B cell (primary cell): Measurements from ENCODE around the gene ACADL. TPM values are rescaled to one million over a fixed set of nuclear protein-coding genes. Genes with fewer than 3 reads are reported as not detected.

ENCODE experiments used
- ATAC-seq: fragments of 200-7000 bp; cut with Tn5 transposase; one replicate; pipeline ENCODE4 v1.10.0; 2021; ENCODE audit warnings: low read depth, mild to moderate bottlenecking, moderate number of reproducible peaks, moderate library complexity
- CTCF ChIA-PET: fragments of 350-600 bp; sonication (Branson Sonifier 250); formaldehyde crosslinking; loops from one replicate; lab custom pipeline; 2021; ENCODE audit warnings: antibody characterized with exemption, inconsistent platforms; lab: Charles Lee
- POLR2A ChIA-PET: fragments of 350-600 bp; sonication (Branson Sonifier 250); formaldehyde crosslinking; loops from one replicate; lab custom pipeline; 2021; ENCODE audit warnings: antibody characterized with exemption; lab: Charles Lee
- DNase-seq: peaks from one replicate; pipeline ENCODE4 v3.0.0; 2013
- H2AFZ ChIP-seq: 2 replicates; pipeline ENCODE4 v1.6.1; 2012; ENCODE audit warnings: mild to moderate bottlenecking, low read depth, low read length; ENCODE audit not compliant: insufficient read depth, poor library complexity, severe bottlenecking
- H3K27ac ChIP-seq, 2 donors: 1 replicate in 1 of 2; 2 replicates in 1 of 2; pipeline ENCODE4 v1.5.1; 2012 to 2013; ENCODE audit warnings: low read length in 2 of 2, mild to moderate bottlenecking in 2 of 2, moderate library complexity in 1 of 2
- H3K27me3 ChIP-seq, 4 experiments: fragments of 200-600 bp in 1 of 4; sonication (generic) in 1 of 4; replicated peaks in 1 of 4; 1 replicate in 2 of 4; 2 replicates in 2 of 4; pipeline versions ENCODE4 v1.6.1 to v1.7.0; 2013 to 2016; ENCODE audit warnings: low read length in 3 of 4, mild to moderate bottlenecking in 2 of 4, mixed read lengths in 1 of 4, moderate library complexity in 1 of 4; ENCODE audit not compliant: insufficient read depth in 4 of 4, control insufficient read depth in 3 of 4; ENCODE audit errors: control extremely low read depth in 1 of 4
- H3K36me3 ChIP-seq, 2 experiments: replicated peaks in 1 of 2; 1 replicate in 1 of 2; 2 replicates in 1 of 2; pipeline versions ENCODE4 v1.6.1 to v1.7.1; 2013; ENCODE audit warnings: low read length in 1 of 2; ENCODE audit not compliant: insufficient read depth in 2 of 2, control insufficient read depth in 1 of 2; ENCODE audit errors: control extremely low read depth in 1 of 2, extremely low read depth in 1 of 2
- H3K4me1 ChIP-seq, 2 donors: fragments of 200-600 bp in 1 of 2; sonication (generic) in 1 of 2; 1 replicate in 1 of 2; 2 replicates in 1 of 2; pipeline versions ENCODE4 v1.5.1 to v1.6.1; 2013 to 2017; ENCODE audit warnings: low read length in 2 of 2; ENCODE audit not compliant: control insufficient read depth in 2 of 2, insufficient read depth in 2 of 2
- H3K4me2 ChIP-seq: replicated peaks from 2 replicates; pipeline ENCODE3; 2012; ENCODE audit warnings: mild to moderate bottlenecking, low read depth, low read length; ENCODE audit not compliant: poor library complexity, severe bottlenecking
- H3K4me3 ChIP-seq, 5 experiments: fragments of 200-600 bp in 1 of 5; sonication (generic) in 1 of 5; 1 replicate in 3 of 5; 2 replicates in 2 of 5; pipeline versions ENCODE4 v1.5.1 to v1.7.0; 2011 to 2016; ENCODE audit warnings: low read length in 4 of 5, mild to moderate bottlenecking in 4 of 5, low read depth in 2 of 5, control low read depth in 1 of 5, moderate library complexity in 1 of 5; ENCODE audit not compliant: insufficient read depth in 1 of 5; ENCODE audit errors: control extremely low read depth in 1 of 5, extremely low read depth in 1 of 5
- H3K79me2 ChIP-seq: fragments of 200-600 bp; sonication (generic); one replicate; pipeline ENCODE4 v1.6.0; 2016; ENCODE audit warnings: low read length; ENCODE audit not compliant: control insufficient read depth, insufficient read depth
- H3K9ac ChIP-seq: fragments of 200-600 bp; sonication (generic); 2 replicates; pipeline ENCODE4 v1.6.1; 2017; ENCODE audit warnings: mild to moderate bottlenecking, low read length, moderate library complexity
- H3K9me3 ChIP-seq, 3 donors: one replicate each; pipeline versions ENCODE4 v1.6.1 to v1.7.1; 2013; ENCODE audit warnings: low read length in 2 of 3; ENCODE audit not compliant: control insufficient read depth in 2 of 3, insufficient read depth in 1 of 3; ENCODE audit errors: control extremely low read depth in 1 of 3
- H4K20me1 ChIP-seq: 2 replicates; pipeline ENCODE4 v1.6.0; 2012; ENCODE audit warnings: mild to moderate bottlenecking, low read length; ENCODE audit not compliant: insufficient read depth, control insufficient read depth, poor library complexity, severe bottlenecking
- H3K27ac Mint-ChIP-seq: one replicate; pipeline ENCODE4 v1.8.0; 2021; ENCODE audit warnings: mixed read lengths
- H3K27me3 Mint-ChIP-seq: one replicate; pipeline ENCODE4 v1.8.0; 2021; ENCODE audit warnings: mixed read lengths
- H3K4me1 Mint-ChIP-seq: one replicate; pipeline ENCODE4 v1.8.0; 2021; ENCODE audit warnings: mixed read lengths
- H3K4me3 Mint-ChIP-seq: one replicate; pipeline ENCODE4 v1.8.0; 2021; ENCODE audit warnings: mixed read lengths
- H3K9me3 Mint-ChIP-seq: one replicate; pipeline ENCODE4 v1.8.0; 2022; ENCODE audit warnings: mixed read lengths; ENCODE audit not compliant: insufficient read depth
- EZH2 ChIP-seq: IDR thresholded peaks from 2 replicates; pipeline ENCODE4 v1.6.1; 2012; ENCODE audit warnings: borderline replicate concordance, low read depth, mild to moderate bottlenecking, moderate library complexity, low read length; ENCODE audit not compliant: insufficient read depth, poor library complexity, severe bottlenecking
- WGBS: methylation state at CpG from one replicate; pipeline ENCODE4 v1.1.5; 2013; ENCODE audit warnings: missing lambda C conversion rate; ENCODE audit not compliant: insufficient coverage; 5-methylcytosine and 5-hydroxymethylcytosine counted together
- intact Hi-C: fragments of 100-400 bp; cut with micrococcal nuclease; formaldehyde crosslinking; loops from one replicate; pipeline ENCODE4 v1.10.0; 2022
- polyA plus RNA-seq: library from polyadenylated mRNA; depleted of rRNA; stranded (reverse); fragments of >200 nt; gene quantifications from 2 replicates; pipeline ENCODE4 v1.2.3, GENCODE V29; 2012
- total RNA-seq, 2 donors: library from RNA; stranded (reverse); fragments of 120-200 nt in 1 of 2; gene quantifications; 1 replicate in 1 of 2; 2 replicates in 1 of 2; pipeline versions ENCODE4 v1.2.3 to v1.2.4, GENCODE V29; 2013 to 2022
- TF ChIP-seq, protein P1 (sequence below): fragments of 200-600 bp; IDR thresholded peaks from one replicate; pipeline ENCODE4 v1.8.0; 2022; ENCODE audit warnings: antibody characterized with exemption, mild to moderate bottlenecking

Gene ACADL
- total and polyA plus RNA-seq, 2 donors (not counting 1 experiment from before 2014, with no cell fraction given): not detected

DNA sequence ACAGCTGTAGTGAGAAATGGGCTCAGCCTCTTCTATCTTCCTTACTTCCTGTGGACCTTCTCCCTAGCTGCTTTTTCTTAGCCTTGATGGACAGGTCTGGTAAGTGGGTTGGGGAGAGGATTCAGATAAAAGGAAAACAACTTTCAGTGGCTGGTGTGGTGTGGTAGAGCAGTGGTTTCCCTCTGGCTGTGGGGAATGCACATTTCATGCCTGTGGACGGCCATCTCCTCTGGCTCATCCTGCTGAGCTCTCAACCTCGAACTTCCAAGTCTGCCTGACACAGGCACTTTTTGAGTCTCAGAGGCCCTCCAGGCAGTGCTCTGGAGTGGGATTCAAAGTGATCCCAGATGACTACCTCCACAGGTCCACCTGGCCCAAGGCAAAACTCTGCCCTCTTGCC lies 38.6 kb upstream of the ACADL start:
- H3K27me3 ChIP-seq: no peaks in the 10 kb centered on the region
- H3K4me3 ChIP-seq: no peak overlapping the region
- no peaks in the 10 kb centered on the region for H3K79me2 ChIP-seq
- H3K4me1 ChIP-seq: no peaks in the 10 kb centered on the region
- intact Hi-C loops: no loop called here
- no peaks in the 10 kb centered on the region for H3K36me3 ChIP-seq
- no peak overlapping the region for H2AFZ ChIP-seq
- no peak overlapping the region for H3K27ac ChIP-seq
- no peak for ATAC-seq
- H3K4me3 Mint-ChIP-seq: no peak overlapping the region
- H3K9me3 ChIP-seq: no peaks in the 10 kb centered on the region
- no peak overlapping the region for H3K27ac Mint-ChIP-seq
- H3K4me1 Mint-ChIP-seq: no peaks in the 10 kb centered on the region
- H4K20me1 ChIP-seq: no peaks in the 10 kb centered on the region
- ChIA-PET CTCF (no interaction called here), POLR2A (no interaction called here)
- WGBS: 85% methylated on average over 2 of the region's 2 CpGs
- H3K27me3 Mint-ChIP-seq: peaks cover 2% of the 10 kb centered on the region
- TF ChIP-seq EZH2: no peak
- TF ChIP-seq, protein P1, sequence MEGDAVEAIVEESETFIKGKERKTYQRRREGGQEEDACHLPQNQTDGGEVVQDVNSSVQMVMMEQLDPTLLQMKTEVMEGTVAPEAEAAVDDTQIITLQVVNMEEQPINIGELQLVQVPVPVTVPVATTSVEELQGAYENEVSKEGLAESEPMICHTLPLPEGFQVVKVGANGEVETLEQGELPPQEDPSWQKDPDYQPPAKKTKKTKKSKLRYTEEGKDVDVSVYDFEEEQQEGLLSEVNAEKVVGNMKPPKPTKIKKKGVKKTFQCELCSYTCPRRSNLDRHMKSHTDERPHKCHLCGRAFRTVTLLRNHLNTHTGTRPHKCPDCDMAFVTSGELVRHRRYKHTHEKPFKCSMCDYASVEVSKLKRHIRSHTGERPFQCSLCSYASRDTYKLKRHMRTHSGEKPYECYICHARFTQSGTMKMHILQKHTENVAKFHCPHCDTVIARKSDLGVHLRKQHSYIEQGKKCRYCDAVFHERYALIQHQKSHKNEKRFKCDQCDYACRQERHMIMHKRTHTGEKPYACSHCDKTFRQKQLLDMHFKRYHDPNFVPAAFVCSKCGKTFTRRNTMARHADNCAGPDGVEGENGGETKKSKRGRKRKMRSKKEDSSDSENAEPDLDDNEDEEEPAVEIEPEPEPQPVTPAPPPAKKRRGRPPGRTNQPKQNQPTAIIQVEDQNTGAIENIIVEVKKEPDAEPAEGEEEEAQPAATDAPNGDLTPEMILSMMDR: no peak
- no peaks in the 10 kb centered on the region for H3K9me3 Mint-ChIP-seq
- no peak overlapping the region for H3K9ac ChIP-seq
- no peak for DNase-seq
- H3K4me2 ChIP-seq: no peak overlapping the region

DNA sequence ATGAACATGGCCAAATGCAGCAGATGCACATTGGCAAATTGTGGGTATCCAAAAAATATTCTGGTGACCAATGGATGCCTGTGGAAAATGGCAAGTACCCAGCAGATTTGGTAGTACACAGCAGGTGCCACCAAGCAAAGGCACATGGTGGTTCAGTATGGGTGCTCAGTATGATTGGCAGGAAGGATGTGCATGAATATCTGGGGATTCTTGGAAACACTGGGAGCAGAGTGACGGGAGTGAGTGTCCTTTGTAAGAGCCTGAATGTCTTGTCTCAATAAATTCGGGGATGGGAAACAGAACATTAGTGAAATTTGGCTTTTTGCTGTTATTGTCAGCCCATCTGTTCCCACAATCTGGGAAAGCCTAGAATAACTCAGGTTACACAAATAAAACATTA lies 36.8 kb upstream of the ACADL start:
- no peaks in the 10 kb centered on the region for H4K20me1 ChIP-seq
- H3K9me3 ChIP-seq: no peaks in the 10 kb centered on the region
- Mint-ChIP-seq H3K4me1 (no peaks in the 10 kb centered on the region), H3K4me3 (no peak overlapping the region), H3K9me3 (no peaks in the 10 kb centered on the region), H3K27me3 (peaks cover 2% of the 10 kb centered on the region), H3K27ac (no peak overlapping the region)
- intact Hi-C loops: no loop called here
- H3K9ac ChIP-seq: no peak overlapping the region
- no peak overlapping the region for H3K4me2 ChIP-seq
- no peaks in the 10 kb centered on the region for H3K4me1 ChIP-seq
- no peak overlapping the region for H3K27ac ChIP-seq
- H3K27me3 ChIP-seq: no peaks in the 10 kb centered on the region
- no peak overlapping the region for H2AFZ ChIP-seq
- CTCF ChIA-PET: no interaction called here
- no peak overlapping the region for H3K4me3 ChIP-seq
- POLR2A ChIA-PET: no interaction called here
- DNase-seq: no peak
- no peaks in the 10 kb centered on the region for H3K79me2 ChIP-seq
- TF ChIP-seq, protein P1: no peak
- TF ChIP-seq EZH2: no peak
- 57% methylated on average over 1 of the region's 2 CpGs for whole genome bisulfite sequencing
- H3K36me3 ChIP-seq: no peaks in the 10 kb centered on the region
- no peak for ATAC-seq
